ENCODE results near the gene GREB1.

The GREB1 gene

DNA sequence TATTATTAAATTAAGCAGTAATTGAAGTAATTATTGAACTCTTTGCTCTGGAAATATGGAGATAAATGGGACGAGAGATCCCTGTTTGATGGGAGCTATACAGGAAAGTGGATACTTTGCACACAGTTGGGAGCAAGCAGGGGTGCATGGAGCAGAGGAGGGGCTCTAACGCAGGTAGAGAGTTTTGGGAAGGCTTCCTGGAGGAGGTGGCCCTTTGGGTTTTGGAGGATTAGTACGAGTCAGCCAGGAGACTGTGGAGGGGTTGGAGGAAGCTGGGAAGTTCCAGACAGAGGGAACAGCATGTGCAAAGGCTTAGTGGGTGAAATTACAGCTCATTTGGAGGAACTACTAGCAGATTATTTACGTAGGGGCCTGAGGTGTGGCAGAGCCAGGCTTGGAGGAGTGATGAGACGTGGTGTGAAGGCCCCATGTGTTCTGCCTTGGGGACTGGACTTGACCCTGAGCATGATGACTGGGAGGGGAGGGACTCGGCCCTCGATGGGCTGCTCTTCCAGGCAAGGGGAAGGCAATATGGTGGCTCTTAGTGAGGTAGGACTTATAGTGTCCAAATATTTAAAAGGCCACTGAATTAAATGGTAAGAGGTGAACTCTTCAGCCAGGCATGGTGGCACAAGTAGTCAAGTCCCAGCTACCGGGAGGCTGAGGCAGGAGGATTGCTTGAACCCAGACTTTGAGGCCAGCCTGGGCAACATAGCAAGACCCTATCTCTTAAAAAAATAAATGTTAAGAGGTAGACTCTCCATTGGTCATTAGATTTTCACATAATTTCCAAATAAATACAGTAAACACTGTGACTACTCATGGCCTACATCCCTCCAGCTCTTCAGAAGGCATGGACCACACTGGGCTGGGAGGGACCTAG, 30.2 kb downstream of the GREB1 start:
- no peak for DNase-seq

GRCh38 chr2:11564816-11565567, 31.1 kb downstream of the GREB1 start:
- DNase-seq = no peak

GRCh38 chr2:11566383-11566782, 32.5 kb downstream of the GREB1 start:
- DNase-seq = no peak

- DNase-seq = no peak
Observed at GRCh38 chr2:11567631-11568031, 33.8 kb downstream of the GREB1 start.

DNA sequence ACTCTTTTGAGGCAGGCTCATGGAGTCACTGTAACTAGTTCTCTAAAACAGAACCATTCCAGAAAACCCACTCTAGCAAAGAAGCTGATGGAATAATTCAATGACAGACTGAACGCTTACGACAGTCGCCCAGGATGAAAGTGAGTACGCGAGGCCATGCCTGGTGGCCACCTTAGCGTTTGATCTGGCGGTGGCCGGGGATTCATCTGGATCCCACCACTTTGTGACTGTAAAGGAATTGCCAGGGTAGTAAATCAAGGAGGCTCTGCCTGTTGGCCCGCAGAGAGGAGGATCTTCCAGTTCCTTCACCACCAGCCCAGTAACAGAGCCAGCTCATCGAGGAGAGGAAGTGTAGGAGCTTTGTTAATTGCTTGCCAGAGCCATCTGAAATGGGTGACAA, 34.6 kb downstream of the GREB1 start:
- DNase-seq = no peak

DNA sequence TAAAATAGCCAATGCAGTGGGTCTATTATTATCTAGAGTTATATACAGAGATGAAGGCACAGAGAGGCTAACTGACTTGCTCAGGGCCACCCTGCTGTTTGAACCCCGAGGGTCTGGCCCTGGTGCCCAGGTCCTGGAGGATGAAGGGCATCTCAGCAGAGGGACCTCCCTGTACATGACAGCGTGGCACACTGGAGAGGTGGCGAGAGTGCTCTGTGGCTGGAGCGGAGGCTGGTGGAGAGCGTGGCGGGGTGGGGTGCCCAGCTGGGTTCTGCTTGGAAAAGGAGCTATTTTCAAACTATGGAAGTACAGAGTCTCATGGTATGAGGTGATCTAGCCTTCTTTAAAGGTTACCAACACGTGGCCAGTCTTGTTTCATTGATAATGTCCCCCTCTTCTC, 35.8 kb downstream of the GREB1 start:
- DNase-seq = no peak

GRCh38 chr2:11571170-11571569, 37.3 kb downstream of the GREB1 start:
- no peak for DNase-seq

DNA sequence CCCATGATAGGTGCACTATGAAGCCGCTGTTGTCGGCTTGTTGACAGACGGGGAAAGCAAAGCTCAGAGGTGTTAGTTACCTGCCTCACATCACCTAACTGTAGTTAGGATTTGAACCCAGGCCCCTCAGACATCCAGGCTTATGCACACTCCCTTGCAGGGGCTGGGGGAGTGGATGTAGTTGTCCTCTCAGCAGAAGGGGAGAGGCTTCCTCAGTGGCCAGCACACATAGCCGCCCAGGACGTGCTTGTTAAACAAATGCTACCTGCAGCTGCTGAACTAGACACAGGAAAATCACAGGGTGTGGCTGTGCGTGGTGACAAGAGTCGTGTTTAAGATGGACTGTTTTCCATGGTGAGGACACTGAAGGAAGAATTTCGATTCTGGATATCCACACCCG, 39.2 kb downstream of the GREB1 start:
- DNase-seq = no peak

- DNase-seq = no peak
Observed at GRCh38 chr2:11573418-11574175, 39.8 kb downstream of the GREB1 start.

GRCh38 chr2:11574176-11575046, 40.6 kb downstream of the GREB1 start:
- DNase-seq = no peak

DNA sequence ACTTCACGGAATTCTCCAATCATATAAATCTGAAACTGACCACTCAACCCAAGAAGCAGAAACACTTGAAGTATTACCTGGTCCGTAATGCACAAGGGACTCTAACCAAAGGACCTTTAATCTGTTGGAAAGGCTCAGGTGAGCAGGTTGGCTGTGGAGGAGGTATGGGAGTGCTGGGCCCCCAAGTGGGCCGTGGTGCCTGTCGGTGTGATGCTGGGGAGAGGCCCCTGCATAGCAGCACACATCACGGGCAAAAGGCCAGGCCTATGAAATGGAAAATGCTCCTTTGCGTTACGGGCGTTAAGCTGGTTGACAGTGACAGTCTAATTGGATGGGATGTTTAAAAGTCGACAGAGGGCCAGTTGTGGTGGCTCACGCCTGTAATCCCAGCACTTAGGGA, 42.6 kb downstream of the GREB1 start:
- DNase-seq = no peak

DNA sequence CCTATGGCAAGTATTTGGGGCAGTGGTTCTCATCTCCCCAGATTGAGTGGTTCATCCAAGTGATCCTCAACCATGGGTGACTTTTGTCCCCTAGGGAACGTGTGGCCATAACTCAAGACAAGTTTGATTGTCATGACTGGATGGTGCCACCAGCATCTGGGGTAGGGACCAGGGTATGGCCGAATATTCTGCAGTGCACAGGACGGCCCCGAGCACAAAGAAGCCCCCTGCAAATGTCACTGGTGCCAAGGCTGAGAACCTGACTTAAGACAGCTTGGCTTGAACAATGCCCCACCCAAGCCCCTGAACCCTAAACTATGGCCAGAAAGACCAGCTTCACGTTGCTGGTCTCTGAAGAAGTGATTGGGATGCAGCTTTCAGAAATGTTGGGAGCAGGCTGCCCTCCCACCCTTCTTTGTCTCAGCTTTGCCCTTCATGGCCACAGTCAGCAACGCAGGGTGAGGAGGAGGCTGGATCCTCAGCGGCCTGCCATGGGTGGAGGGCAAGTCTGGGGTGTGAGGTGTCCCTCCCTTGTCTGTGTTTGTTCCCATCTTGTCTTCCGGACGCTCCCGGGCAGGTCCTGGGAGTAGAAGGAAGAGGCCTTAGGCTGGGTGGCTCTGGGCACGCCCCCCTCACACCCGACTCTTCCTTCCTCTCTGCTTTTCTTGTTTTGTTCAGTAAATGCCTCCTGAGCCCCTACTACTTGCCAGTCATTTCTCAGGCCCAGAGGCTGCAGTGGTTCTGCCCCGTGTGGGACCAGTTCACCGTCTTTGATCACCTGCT, 43.4 kb downstream of the GREB1 start:
- DNase-seq = no peak

DNA sequence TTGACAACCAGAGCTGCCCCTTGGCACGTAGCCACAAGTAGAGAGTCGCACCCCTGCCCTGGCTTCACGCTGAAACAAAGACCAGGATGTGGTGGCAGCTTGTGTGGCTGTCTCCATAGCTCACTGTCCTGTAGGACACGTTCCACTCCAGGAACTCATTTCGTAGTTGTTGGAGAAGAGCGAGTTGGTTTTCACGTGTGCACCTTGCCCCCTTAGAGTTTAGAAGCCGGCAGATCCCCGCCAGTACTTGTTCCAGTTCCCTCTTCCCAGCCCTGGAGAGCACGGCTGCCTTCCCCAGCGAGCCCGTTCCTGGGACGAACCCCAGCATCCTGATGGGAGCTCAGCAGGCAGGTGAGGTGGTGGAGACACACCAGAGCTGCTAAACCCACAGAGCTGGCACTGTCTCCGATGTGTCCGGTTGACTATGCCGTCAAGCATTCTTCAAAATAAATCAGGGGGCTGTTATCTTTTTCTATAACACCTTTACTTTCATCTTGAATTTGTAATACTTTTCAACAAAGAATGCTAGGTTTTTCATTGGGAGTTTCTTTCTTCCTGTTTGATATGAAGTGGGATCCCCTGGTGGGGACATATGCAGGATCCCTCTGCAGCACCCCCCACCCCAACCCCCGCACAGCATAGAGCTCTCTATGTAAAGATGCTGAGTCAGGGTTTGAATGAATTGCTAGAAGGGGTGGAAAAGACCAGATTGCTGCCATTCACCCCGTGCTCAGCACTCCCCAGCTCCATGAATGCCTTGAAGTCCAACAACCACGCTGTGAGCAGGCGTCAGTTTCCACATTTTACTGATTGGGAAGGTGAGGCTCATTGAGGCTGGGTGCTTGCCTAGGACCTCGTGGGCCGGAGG, 44.5 kb downstream of the GREB1 start:
- no peak for DNase-seq

GRCh38 chr2:11578986-11579774, 45.3 kb downstream of the GREB1 start:
- DNase-seq = no peak

GRCh38 chr2:11579867-11580659, 46.2 kb downstream of the GREB1 start:
- DNase-seq = no peak

DNA sequence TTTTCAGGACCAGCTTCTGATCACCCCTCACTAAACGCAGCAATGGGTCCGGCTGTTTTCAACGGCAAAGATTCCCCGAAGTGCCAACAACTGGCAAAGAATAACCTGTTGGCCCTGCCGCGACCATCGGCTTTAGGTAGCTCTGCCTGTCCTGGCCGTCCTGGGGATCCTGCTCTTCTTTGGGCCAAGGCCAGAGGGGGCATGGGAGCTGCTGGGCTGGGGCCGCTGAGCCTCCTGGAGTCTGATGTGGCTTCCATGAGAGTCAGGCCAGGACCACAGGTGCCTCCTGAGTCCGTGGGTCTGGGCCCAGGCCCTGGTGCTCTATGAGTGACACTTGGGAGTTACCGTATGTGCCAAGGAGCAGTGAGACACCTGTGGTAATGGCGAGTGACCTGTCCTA, 46.9 kb downstream of the GREB1 start:
- DNase-seq = no peak

GRCh38 chr2:11581124-11581796, 47.4 kb downstream of the GREB1 start:
- DNase-seq = no peak

All from activated CD4-positive, CD25-positive, alpha-beta regulatory T cell treated with anti-CD3 and anti-CD28 coated beads, Interleukin-2, amount 50 U/mL, for 72 hours (primary cell).